Thyroid gland (tissue), 4 donors: ENCODE results near the gene ATP6V1G1. TPM values are rescaled to one million over a fixed set of nuclear protein-coding genes. Genes with fewer than 3 reads are reported as not detected.

Source experiments
- DNase-seq, 2 donors: peaks; one replicate each; pipeline ENCODE4 v3.0.0-alpha.2; 2019
- H3K27ac ChIP-seq, 3 donors: fragments of 200-600 bp; sonication (generic); 1 replicate in 2 of 3; 2 replicates in 1 of 3; pipeline ENCODE4 v1.5.1; 2016 to 2019; ENCODE audit warnings: mild to moderate bottlenecking in 1 of 3, moderate library complexity in 1 of 3
- H3K27me3 ChIP-seq: fragments of 200-600 bp; sonication (generic); one replicate; pipeline ENCODE4 v1.5.1; 2019
- H3K36me3 ChIP-seq, 2 donors: fragments of 200-600 bp; sonication (generic); one replicate each; pipeline ENCODE4 v1.5.1; 2016 to 2019
- H3K4me1 ChIP-seq, 2 donors: fragments of 200-600 bp; sonication (generic); one replicate each; pipeline ENCODE4 v1.5.1; 2017 to 2019
- H3K4me3 ChIP-seq, 3 donors: fragments of 200-600 bp; sonication (generic); replicated peaks in 1 of 3; 1 replicate in 2 of 3; 2 replicates in 1 of 3; pipeline ENCODE4 v1.5.1; 2016; ENCODE audit warnings: mild to moderate bottlenecking in 1 of 3
- H3K9me3 ChIP-seq: fragments of 200-600 bp; sonication (generic); one replicate; pipeline ENCODE4 v1.5.1; 2017
- POLR2A ChIP-seq, 2 donors: fragments of 450-650 bp; IDR thresholded peaks; one replicate each; pipeline ENCODE4 v1.6.1; 2017; ENCODE audit warnings: antibody characterized with exemption in 2 of 2, mild to moderate bottlenecking in 2 of 2, moderate library complexity in 1 of 2
- WGBS, 2 donors: methylation state at CpG; one replicate each; pipeline ENCODE4 v1.1.5; 2017; 5-methylcytosine and 5-hydroxymethylcytosine counted together
- intact Hi-C: fragments of 100-400 bp; cut with DNase I; formaldehyde crosslinking; loops from one replicate; pipeline ENCODE4 v1.15.1; 2023
- total RNA-seq, 4 donors: library from RNA; depleted of rRNA; stranded (reverse); fragments of >200 nt; gene quantifications; one replicate each; pipeline ENCODE4 v1.2.3, GENCODE V29; 2016
- TF ChIP-seq, protein P1 (sequence below), 6 experiments: fragments of 200-600 bp in 3 of 6; fragments of 450-650 bp in 3 of 6; sonication (generic) in 3 of 6; IDR thresholded peaks; one replicate each; pipeline ENCODE4 v1.5.1; 2016 to 2019; ENCODE audit warnings: antibody characterized with exemption in 6 of 6, mild to moderate bottlenecking in 2 of 6, inconsistent platforms in 1 of 6, moderate library complexity in 1 of 6

ATP6V1G1 gene
- total RNA-seq, 4 donors from 2014 or later: 193 to 223 (median 200) TPM

GRCh38 chr9:114558027-114558675 lies 29.4 kb upstream of the ATP6V1G1 start:
- Histone ChIP-seq H3K4me3 (no peak overlapping the region), H3K36me3 (no peaks in the 10 kb centered on the region), H3K4me1 (peaks cover 0 to 6% of the 10 kb centered on the region in 2 donors), H3K27ac (no peak overlapping the region), H3K27me3 (no peaks in the 10 kb centered on the region), H3K9me3 (no peaks in the 10 kb centered on the region)
- WGBS, 2 donors: 47 to 48% methylated on average over 3 of the region's 3 CpGs
- TF ChIP-seq, protein P1, sequence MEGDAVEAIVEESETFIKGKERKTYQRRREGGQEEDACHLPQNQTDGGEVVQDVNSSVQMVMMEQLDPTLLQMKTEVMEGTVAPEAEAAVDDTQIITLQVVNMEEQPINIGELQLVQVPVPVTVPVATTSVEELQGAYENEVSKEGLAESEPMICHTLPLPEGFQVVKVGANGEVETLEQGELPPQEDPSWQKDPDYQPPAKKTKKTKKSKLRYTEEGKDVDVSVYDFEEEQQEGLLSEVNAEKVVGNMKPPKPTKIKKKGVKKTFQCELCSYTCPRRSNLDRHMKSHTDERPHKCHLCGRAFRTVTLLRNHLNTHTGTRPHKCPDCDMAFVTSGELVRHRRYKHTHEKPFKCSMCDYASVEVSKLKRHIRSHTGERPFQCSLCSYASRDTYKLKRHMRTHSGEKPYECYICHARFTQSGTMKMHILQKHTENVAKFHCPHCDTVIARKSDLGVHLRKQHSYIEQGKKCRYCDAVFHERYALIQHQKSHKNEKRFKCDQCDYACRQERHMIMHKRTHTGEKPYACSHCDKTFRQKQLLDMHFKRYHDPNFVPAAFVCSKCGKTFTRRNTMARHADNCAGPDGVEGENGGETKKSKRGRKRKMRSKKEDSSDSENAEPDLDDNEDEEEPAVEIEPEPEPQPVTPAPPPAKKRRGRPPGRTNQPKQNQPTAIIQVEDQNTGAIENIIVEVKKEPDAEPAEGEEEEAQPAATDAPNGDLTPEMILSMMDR (IDR thresholded peaks at IDR 0.05): no peak
- no peak for TF ChIP-seq POLR2A (IDR thresholded peaks at IDR 0.05)
- no peak for DNase-seq
- intact Hi-C loops: no loop called here

GRCh38 chr9:114559830-114560513 lies 27.6 kb upstream of the ATP6V1G1 start:
- no peaks in the 10 kb centered on the region for H3K27me3 ChIP-seq
- no peaks in the 10 kb centered on the region for H3K9me3 ChIP-seq
- no peak overlapping the region for H3K27ac ChIP-seq
- H3K36me3 ChIP-seq: no peaks in the 10 kb centered on the region
- intact Hi-C loops: no loop called here
- WGBS, 2 donors: 68 to 70% methylated on average over 2 of the region's 2 CpGs
- no peak overlapping the region for H3K4me3 ChIP-seq
- TF ChIP-seq POLR2A (IDR thresholded peaks at IDR 0.05): no peak
- TF ChIP-seq, protein P1 (IDR thresholded peaks at IDR 0.05): no peak
- DNase-seq: no peak
- H3K4me1 ChIP-seq: peaks cover 0 to 6% of the 10 kb centered on the region in 2 donors

DNA sequence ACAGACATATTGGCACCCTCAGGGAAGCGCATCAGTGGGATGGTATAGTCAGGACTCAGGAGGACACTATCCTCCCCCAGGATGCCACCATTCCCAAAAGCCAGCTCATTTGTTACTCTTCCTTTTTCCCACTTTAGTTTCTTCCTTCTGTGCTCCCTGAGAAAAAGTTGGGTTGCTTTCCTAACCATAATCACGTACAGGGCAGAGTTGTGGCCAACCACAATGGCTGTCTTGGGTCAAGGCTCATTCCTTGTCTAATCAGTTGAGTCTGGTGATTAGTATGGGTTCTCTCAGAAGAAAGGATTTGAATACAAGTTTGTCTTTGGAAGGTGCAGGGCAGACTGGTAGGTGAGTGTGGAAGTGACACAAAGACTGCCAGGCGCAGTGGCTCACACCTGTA lies 26.6 kb upstream of the ATP6V1G1 start:
- no peak for DNase-seq
- peaks cover 0 to 6% of the 10 kb centered on the region in 2 donors for H3K4me1 ChIP-seq
- no peaks in the 10 kb centered on the region for H3K36me3 ChIP-seq
- no peaks in the 10 kb centered on the region for H3K9me3 ChIP-seq
- no peak overlapping the region for H3K27ac ChIP-seq
- no peak for TF ChIP-seq POLR2A (IDR thresholded peaks at IDR 0.05)
- TF ChIP-seq, protein P1 (IDR thresholded peaks at IDR 0.05): no peak
- no peaks in the 10 kb centered on the region for H3K27me3 ChIP-seq
- WGBS, 2 donors: 86 to 93% methylated on average over 3 of the region's 3 CpGs
- intact Hi-C loops: no loop called here
- H3K4me3 ChIP-seq: no peak overlapping the region

DNA sequence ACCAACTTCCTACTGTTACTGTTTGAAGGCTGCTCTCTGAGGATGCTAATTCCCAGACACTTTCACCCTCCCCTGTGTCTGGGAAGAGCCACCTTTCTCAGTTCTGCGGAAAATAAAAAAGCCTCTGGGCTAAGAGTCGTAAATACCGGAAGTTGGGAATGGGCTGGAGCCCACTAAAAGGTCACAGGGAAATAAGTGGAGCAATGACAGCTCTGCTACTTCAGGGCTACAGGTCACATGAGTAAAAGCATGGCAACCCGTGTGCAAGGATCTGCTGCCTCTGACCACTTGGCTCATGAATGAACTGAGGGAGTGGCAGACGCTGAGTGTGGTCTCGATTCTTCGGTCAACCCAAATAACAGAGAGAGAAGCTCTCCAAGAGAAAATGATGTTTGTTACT lies 25.8 kb upstream of the ATP6V1G1 start:
- H3K36me3 ChIP-seq: no peaks in the 10 kb centered on the region
- H3K27ac ChIP-seq: no peak overlapping the region
- DNase-seq: no peak
- WGBS, 2 donors: 85 to 88% methylated on average over 7 of the region's 7 CpGs
- H3K9me3 ChIP-seq: no peaks in the 10 kb centered on the region
- peaks cover 0 to 6% of the 10 kb centered on the region in 2 donors for H3K4me1 ChIP-seq
- H3K27me3 ChIP-seq: no peaks in the 10 kb centered on the region
- no peak for TF ChIP-seq POLR2A (IDR thresholded peaks at IDR 0.05)
- TF ChIP-seq, protein P1 (IDR thresholded peaks at IDR 0.05): no peak
- intact Hi-C loops: no loop called here
- no peak overlapping the region for H3K4me3 ChIP-seq

DNA sequence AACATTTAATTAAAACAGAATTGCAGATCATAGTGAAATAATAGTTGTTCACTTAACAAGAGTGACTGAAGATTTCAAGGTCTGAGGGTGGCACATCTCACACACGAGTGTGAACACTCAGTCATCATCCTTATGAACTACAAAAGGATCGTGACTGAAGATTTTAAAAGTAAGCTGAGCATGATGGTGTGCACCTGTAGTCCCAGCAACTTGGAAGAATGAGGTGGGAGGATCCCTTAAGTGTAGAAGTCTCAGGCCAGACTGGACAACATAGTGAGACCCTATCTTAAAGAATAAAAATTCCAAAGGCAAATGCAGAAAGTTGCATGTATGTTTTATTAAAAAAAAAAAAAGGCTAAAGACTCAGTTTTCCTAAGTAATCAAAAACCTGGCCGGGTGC lies 22.4 kb upstream of the ATP6V1G1 start:
- no peak overlapping the region for H3K27ac ChIP-seq
- TF ChIP-seq, protein P1 (IDR thresholded peaks at IDR 0.05): no peak
- TF ChIP-seq POLR2A (IDR thresholded peaks at IDR 0.05): no peak
- WGBS, 2 donors: 75 to 79% methylated on average over 3 of the region's 3 CpGs
- H3K9me3 ChIP-seq: no peaks in the 10 kb centered on the region
- no peaks in the 10 kb centered on the region for H3K4me1 ChIP-seq
- H3K4me3 ChIP-seq: no peak overlapping the region
- no peak for DNase-seq
- H3K36me3 ChIP-seq: no peaks in the 10 kb centered on the region
- intact Hi-C loops: no loop called here
- no peaks in the 10 kb centered on the region for H3K27me3 ChIP-seq
